DMS53 (cell line): ENCODE results near the gene BET1L.

Experiments used
- DNase-seq: peaks from one replicate; lab custom pipeline; 2025; lab: John Stamatoyannopoulos, UW

The BET1L gene

DNA sequence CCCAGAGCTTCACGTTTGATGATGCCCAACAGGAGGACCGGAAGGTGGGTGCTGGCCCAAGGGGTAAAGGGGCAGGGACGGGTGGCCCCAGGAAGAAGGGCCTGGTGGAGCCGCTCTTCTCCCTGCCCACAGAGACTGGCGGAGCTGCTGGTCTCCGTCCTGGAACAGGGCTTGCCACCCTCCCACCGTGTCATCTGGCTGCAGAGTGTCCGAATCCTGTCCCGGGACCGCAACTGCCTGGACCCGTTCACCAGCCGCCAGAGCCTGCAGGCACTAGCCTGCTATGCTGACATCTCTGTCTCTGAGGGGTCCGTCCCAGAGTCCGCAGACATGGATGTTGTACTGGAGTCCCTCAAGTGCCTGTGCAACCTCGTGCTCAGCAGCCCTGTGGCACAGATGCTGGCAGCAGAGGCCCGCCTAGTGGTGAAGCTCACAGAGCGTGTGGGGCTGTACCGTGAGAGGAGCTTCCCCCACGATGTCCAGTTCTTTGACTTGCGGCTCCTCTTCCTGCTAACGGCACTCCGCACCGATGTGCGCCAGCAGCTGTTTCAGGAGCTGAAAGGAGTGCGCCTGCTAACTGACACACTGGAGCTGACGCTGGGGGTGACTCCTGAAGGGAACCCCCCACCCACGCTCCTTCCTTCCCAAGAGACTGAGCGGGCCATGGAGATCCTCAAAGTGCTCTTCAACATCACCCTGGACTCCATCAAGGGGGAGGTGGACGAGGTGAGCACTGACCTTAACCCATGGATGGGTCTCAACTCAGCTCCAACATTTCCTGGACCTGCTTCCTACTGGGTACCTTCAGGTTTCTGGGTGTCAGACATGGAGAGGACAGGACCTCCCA lies 2.3 kb upstream of the BET1L start:
- DNase-seq: no peak

DNA sequence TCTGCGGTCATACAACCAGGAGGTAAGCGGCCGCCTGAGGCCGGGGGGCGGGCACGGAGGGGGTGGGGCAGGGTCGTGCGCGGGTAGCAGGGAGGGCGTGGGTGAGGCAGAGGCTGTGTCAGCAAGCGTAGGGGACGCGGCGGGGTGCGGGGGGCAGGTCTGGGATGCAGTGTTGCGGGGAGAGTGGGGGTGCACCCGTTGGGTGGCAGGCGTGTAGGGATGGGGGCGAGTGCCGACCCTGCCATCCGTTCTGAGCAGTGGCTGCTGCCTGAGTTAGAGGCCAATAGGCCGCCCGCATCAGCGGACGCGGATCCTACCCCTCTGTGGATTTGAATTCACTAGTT lies 1.7 kb upstream of the BET1L start:
- DNase-seq: peak; percentile 57

DNA sequence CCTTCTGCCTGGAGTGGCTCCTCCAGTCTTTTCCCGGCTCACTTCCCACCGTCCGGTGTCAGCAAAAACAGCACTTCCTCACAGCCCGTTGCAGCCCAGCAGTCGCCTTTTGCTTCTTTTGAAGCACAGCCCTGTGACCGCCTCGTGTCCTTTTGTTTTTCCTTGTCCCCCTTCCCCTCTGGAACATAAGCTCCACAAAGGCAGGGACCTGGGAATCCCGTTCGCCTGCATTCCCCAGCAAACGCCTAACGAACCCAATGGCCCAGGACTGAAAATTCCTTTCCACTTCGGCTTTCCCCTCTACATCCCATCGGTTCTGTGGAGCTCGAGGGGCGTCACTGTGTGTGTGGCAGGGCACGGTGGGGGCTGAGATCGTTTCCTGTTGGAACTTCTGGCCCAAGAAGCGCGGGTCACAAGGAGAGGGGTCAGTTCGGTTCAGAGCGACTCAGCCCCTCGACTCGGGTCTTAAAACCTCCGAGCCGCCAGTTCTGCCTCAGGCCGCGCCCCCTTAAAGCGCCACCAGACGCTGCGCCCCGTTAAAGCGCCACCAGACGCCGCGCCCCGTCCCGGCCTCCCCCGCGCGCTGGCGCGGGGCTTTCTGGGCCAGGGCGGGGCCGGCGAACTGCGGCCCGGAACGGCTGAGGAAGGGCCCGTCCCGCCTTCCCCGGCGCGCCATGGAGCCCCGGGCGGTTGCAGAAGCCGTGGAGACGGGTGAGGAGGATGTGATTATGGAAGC lies 1.1 kb upstream of the BET1L start:
- DNase-seq: peak; percentile 90

DNA sequence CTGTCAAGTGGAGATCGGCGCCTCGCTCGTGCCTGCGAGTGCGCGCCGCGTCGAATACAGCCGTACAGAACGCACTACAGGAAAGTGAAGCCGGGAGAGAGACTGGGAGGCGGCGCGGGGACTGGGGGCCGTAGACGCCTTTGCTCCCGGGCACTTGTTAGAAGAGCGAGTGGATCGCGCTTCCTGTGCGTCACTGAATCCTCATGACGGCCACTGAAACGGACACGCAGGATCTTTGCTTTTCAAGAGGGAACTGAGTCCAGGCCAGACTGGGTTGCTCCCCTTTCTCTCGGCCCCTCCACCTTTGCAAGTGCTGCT lies 623 bp upstream of the BET1L start:
- DNase-seq: peak; percentile 93

DNA sequence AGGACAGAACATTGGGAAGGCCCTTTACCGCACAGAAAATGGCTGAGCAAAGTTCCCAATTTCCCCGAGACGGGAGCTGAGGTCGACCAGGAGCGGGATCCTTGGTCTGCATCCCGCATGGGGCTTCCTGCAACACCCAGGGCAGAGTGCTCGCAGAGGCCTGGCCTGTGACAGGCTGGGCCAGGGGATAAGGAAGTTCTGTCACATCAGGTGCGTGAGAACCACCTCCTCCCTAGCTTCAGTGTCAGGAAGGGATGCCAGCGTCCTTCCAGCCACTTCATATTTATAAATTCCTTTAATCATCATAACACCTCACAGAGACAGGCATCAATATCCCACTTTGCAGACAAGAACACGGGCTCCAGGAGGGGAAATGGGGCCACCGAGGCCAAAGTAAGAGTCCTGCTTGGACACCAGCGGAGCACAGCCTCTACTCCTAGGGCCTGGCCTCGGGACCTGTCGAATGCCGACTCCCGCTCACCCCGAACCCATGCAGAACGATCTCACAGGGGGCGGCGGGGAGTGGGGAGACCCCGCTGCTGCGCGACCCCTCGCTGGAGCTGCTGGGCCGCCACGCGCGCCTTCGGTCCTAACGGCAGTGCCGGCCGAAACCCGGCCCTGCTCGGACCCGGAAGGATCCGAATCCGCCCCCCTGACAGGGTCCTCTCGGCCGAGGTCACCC lies 532 bp downstream of the BET1L start:
- peak; percentile 77 for DNase-seq

DNA sequence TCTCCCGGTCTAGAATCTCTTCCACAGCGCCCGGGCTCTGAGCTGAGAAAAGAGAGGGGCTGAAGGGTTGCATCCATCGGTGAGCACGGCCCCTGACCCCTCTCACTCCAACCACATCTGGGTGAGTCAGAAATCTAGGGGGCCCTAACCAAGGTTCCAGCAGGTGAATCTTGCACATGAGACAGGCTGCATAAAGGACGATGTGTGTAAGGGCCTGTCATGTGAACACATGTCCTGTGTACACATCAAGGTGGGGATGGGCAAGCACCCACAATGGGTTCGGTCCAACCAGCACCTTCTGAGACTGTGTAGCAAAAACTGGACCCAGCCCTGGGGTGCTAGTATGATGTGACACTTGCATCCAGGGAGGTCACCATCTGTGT lies 1.2 kb downstream of the BET1L start:
- no peak for DNase-seq

DNA sequence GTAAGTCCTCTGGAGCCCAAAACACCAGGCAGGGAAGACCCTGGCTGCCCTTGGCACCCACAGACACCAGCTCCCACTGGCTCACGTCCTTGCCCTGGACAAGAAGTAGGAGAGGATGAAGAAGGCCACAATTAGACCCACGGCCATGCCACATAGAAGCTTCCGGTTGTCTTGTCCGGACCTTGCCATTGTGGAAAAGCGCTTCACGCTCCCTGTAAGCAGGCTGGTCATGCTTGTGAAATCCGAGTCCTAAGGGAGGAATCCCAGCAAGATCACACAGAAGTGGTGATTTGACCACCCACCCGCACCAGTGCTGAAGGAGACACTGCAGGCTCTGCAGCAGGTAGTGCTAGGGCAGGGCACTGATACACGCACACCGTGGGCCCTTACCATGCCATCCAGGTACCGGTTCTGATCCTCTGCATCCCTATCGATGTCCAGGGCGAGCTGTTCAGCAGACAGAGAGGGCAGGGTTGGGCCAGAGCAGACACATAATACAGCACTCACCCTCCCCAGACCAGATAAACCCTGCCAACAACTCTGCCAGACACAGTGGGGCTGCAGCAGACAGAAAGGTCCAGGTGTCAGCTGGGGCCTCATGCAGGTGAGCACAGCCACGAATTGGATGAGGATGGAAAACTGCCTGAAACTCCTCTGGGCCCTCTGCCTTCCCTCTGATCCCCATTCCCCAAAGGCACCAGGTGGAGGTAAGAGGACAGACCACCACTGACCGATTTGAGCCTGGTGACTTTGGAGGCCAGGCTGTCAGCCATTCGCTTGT lies 1.8 kb downstream of the BET1L start:
- no peak for DNase-seq

DNA sequence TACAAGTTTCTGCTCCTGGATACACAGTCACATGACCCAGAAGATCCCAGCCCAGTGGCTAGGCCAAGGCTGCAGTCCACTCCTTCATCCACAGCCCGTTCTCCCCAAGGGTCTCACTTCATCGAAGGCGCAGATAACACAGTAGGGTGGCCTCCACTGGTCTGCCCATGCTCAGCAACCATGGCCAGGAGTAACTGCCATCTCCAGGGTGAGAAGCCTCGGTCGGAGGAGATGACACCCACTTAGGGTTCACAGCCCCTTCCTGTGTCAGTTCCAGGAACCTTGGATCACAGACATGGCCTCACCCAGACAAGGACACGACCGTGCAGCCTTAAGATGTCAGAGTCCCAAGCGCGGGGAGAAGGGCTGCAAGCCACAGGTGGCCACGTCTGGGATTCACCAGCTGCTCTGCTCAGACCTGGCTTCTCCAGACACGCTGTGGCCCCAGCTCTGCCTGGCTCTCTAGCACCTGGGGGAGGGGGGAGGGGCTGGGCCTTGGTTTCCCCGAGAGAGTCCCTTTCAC lies 2.6 kb downstream of the BET1L start:
- DNase-seq: no peak

DNA sequence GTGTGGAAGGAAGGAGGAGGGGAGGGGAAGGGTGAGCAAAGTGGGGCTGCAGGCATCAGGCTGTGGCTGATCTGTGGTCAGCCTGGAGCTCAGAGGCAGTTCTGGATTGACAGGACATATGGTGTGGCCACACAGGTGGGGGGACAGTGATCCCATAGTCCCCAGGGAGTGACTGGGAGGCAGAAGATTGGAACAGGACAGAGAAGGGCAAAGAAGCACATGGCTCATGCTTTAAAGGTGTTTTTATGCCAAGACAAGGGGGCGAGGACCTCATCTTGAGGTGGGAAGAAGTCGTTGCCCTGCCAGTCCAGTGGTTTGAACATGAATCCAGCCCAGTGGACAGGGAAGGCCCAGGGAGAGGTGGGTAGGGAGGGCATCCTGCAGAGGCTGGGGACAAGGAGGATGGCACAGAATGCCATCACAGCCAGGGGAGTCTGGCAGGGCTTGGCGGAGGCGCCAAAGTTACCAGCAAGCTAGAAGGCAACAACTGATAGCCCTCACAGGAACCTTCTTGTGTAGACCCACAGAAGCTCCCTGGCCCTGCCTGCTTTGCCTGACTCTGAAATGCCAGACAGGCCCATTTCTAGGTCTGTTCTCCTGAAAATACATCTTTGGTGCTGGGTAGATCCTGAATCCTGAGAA lies 3.1 kb downstream of the BET1L start:
- DNase-seq: no peak

DNA sequence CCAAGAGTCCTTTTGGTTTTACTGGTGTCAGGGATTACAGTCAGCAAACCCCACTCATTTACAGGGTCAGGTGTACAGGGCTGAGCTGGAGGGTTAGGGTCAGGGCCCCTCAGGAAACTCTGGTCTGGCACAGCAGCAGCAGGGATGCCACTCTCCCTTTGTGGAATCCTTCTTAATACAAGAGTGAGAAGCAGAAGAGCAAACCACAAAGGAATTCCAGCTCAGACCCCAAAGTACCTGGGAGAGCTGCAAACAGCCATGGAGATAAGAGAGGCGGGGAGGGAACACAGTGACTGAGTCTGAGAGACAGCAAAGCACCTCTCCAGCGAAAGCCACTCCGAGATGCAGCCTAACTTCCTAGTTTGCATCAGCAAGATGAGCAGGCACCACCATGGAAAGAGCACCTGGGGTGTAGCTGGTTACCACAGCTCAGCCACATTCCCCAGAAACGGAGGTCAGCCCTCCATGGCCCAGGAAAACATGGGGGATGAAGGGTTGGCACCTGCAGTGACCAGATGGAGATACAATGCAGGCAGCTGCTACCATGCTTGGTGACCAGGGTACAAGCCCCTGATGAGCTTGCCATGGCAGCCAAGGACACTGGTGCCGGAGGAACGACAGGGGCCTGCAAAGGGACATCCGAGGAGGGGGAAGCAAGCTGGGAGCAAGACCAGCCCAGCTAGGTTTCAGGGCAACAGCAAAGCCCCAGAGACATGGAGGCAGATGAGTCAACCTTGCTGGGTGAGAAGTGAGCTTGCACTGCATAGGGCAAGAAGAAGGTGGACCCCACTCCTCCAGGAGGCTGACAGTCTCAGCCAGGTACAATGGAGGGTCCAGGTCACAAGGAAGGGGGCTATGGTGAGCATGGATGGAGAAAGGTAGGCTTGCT lies 3.9 kb downstream of the BET1L start:
- DNase-seq: no peak

DNA sequence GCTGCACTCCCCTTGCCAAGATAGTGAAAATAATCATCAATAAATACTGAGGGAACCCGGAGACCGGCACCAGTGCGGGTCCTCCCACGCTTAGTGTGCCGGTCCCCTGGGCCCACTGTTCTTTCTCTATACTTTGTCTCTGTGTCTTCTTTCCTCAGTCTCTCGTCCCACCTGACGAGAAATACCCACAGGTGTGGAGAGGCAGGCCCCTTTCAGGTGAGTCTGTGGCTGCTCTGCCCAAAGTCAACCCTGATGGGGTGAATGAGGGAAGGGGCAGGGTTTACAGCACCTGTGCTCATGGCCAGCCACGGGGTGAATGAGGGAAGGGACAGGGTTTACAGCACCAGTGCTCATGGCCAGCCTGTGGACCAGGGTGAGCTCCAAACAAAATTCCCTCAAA lies 4.7 kb downstream of the BET1L start:
- DNase-seq: no peak

DNA sequence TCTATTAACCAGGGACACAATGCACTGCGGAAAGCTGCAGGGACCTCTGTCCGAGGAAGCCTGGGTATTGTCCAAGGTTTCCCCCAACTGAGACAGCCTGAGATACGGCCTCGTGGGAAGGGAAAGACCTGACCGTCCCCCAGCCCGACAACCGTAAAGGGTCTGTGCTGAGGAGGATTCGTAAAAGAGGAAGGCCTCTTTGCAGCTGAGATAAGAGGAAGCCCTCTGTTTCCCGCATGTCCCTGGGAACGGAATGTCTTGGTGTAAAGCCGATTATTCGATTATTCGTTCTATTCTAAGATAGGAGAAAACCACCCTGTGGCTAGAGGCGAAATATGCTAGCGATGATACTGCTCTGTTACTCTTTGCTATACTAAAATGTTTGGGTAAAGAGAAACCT lies 5.2 kb downstream of the BET1L start:
- no peak for DNase-seq

DNA sequence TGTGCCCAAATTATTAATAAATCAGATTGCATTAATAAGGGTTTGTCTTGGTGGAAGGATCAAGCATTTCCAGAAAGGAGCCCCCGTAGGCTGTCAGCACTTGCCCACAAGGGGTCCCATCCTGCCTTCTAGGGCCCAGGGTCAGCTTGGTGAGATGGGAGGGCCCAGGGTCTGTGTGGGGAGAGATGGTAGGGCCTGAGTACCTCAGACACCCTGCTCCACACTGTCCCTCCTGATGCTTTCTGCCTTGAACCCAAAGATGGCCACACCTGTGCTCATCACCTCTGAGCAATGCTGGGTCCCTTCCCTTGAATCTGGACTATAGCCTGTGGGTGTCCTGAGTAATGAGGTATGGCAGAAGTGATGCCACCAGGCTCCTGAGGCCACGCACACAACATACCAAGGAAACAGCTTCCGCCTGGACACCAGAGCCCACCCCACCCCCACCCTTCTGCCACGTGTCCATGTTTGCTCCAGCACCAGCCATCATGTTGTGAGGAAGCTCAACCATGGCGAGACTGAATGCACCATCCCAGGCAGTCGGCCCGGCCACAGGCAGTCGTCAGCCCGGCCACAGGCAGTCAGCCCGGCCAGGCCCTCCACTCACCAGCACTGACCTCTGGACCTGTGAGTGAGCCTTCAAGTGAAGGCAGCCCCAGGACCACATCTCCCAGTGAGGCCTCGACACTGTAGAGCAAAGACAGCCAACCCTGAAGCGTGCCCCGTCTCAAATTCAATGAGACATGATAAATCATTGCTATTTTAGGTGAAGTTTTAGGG lies 6.8 kb downstream of the BET1L start:
- DNase-seq: no peak

DNA sequence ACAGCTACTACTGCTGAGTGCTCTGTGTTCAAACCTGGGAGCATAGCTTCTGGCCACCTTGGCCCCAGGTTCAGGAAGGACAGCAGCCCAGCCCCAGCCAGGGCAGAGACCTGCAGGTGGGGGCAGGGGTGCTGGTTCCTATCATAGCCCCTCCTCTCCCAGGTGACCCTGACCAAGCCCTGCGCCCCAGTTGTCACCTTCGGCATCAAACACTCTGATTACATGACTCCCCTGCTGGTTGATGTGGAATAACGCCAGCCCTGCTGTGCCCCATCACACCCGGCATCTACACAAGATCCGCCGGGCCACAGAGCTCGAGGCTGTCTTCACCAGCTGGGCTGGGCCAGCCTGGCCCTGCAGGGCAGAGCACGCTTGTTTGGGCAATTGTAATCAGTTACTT lies 7.4 kb downstream of the BET1L start:
- no peak for DNase-seq

DNA sequence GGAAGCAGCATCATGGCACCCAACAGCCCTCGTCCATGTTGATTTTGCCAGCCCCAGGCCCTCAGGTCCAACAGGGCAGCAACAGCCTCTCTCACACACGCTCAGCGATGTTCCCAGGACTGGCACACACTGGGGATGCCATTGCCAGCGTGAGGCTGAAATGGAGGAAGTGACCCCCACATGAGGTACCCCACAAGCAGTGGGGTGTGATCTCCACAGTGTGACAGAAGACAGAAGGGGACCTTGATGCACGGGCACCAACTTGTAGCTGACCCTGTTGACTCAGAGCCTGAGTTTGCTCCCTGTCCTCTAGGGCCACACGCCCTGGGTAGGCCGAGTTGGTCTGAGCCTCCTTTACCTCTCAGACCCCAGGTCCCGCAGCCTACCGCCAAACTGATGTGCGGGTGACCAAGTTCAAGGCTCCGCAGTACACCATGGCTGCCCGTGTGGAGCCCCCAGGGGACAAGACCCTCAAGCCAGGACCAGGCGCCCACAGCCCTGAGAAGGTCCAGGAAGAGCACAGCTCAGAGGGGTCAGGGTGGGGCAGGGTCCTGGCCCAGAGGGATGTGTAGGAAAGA lies 8.1 kb downstream of the BET1L start:
- no peak for DNase-seq

DNA sequence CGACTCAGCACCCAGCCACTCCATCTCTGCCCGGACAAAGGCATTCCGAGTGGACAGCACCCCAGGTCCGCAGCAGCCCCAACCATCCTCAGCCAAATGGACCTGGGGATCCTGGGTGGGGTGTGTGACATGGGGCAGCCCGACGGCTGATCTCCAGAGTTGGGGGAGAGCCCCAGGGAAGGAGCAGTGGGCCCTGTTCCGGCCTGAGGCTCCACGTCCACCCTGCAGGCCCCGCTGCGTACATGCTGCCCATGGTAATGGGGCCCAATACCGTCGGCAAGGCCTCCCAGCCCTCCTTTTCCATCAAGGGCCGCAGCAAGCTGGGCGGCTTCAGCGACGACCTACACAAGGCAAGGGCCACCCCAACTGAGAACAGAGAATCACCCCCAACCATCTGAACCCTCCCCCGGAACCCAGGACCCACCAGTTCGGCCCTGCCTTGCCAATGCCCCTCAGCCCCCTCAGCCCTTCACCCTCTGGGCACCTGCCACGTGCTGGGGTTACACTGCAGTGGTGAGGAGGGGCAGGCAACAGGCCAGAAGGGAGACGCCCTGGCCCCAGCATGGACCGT lies 8.9 kb downstream of the BET1L start:
- DNase-seq: no peak

DNA sequence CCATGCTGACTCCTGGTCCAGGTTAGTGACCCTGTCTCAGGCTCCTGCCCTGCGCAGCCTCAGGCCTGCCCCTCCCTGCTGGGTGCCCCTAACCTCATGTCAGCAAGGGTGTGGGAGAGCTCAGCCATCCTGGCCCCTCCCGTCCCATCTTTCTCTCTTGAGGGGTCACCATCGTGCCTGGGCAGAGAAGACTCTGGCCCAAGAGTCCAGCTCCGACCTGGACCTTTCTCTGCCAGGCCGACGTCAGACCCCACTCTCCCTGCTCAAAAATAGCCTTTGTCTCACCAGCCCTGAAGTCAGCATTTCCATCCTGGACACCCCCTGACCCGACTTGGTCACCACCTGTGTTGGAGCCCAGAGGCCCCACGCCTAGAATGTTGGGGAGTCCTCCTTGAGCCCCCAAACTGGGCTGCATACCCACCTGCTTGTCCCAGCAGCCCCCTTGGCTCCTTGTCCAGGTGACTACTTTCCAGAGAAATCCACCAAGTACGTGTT lies 9.4 kb downstream of the BET1L start:
- DNase-seq: no peak

DNA sequence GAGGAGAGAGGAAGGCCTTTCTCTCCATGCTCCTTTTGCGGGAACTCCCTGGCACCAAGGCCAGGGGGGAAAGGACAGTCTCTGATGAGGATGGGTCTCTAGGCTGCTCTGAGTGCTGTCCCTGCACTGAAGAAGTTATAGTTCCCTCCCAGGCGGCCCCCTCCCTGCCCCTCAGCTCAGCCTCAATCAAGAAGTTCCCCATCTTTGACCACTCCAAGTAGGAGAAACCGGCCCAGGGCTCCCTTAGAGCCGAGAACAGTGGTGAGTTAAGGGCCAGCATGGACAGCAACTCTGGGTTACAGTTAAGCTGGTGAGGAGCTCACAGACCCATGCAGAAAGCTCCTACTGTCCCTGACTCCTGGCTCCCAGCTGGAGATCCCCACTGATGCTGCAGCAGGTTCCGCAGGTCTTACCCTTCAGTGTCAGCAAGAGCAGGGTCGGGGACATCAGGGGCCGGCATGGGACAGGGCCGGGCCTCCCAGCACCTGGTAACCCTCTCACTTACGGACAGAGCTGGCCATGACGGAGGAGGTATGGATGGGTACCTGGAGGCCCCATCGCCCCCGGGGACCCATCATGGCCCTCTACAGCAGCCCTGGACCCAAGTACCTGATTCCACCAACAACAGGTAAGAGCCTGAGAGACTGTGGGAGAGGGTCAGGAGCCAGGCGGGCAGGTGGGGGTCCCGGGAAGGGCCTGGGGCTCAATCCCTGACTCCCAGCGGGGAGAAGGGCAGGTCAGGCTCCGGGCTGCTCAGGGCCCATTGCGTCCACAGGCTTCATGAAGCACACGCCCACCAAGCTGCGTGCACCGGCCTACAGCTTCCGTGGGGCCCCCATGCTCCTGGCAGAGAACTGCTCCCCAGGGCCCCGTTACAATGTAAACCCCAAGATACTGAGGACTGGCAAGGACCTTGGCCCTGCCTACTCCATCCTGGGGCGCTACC lies 10.1 kb downstream of the BET1L start:
- DNase-seq: no peak
